ENCODE measurements around the gene NRN1. TPM values are rescaled to one million over a fixed set of nuclear protein-coding genes. Genes with fewer than 3 reads are reported as not detected.

The NRN1 gene
- total RNA-seq, 4 donors from 2014 or later: 1.4 to 2.8 TPM; not detected in 2

GRCh38 chr6:5999688-6000608 is 6.8 kb downstream of the NRN1 start:
- DNase-seq: no peak
- Histone ChIP-seq H3K4me3 (peak overlapping the region in 1 of 4 donors; percentile 16), H3K9me3 (peaks cover 0 to 48% (median 0%) of the 10 kb centered on the region in 4 donors), H3K36me3 (no peaks in the 10 kb centered on the region), H3K4me1 (peaks cover 0 to 60% (median 18%) of the 10 kb centered on the region in 4 donors), H3K27me3 (peaks cover 0 to 85% of the 10 kb centered on the region in 2 donors), H3K27ac (no peak overlapping the region)
- TF ChIP-seq CTCF (IDR thresholded peaks at IDR 0.05) (no peak), POLR2A (IDR thresholded peaks at IDR 0.05) (no peak)

GRCh38 chr6:5998711-5999687 is 7.7 kb downstream of the NRN1 start:
- H3K36me3 ChIP-seq: no peaks in the 10 kb centered on the region
- no peak for TF ChIP-seq POLR2A (IDR thresholded peaks at IDR 0.05)
- peaks cover 0 to 60% (median 18%) of the 10 kb centered on the region in 4 donors for H3K4me1 ChIP-seq
- H3K27ac ChIP-seq: no peak overlapping the region
- peaks cover 0 to 39% (median 0%) of the 10 kb centered on the region in 4 donors for H3K9me3 ChIP-seq
- no peak for DNase-seq
- peaks cover 0 to 85% of the 10 kb centered on the region in 2 donors for H3K27me3 ChIP-seq
- H3K4me3 ChIP-seq: peak overlapping the region in 2 of 4 donors; percentile 1 to 16

- Histone ChIP-seq H3K9me3 (peaks cover 0 to 32% (median 0%) of the 10 kb centered on the region in 4 donors), H3K27me3 (peaks cover 0 to 84% of the 10 kb centered on the region in 2 donors), H3K4me1 (peaks cover 0 to 53% (median 14%) of the 10 kb centered on the region in 4 donors), H3K27ac (no peak overlapping the region), H3K4me3 (no peak overlapping the region), H3K36me3 (no peaks in the 10 kb centered on the region)
- TF ChIP-seq CTCF (IDR thresholded peaks at IDR 0.05): no peak
- no peak for TF ChIP-seq POLR2A (IDR thresholded peaks at IDR 0.05)
- no peak for DNase-seq
Observed at GRCh38 chr6:5998236-5998635, 8.5 kb downstream of the NRN1 start.

- Histone ChIP-seq H3K4me3 (peak overlapping the region; percentile 39 to 58 (median 49)), H3K36me3 (no peaks in the 10 kb centered on the region), H3K9me3 (peaks cover 0 to 24% (median 0%) of the 10 kb centered on the region in 4 donors), H3K27me3 (peaks cover 0 to 81% of the 10 kb centered on the region in 2 donors), H3K4me1 (peaks cover 0 to 46% (median 13%) of the 10 kb centered on the region in 4 donors), H3K27ac (peak overlapping the region in 1 of 4 donors; percentile 21)
- DNase-seq: peak in 1 of 3 donors; percentile 56
- TF ChIP-seq POLR2A (IDR thresholded peaks at IDR 0.05) (no peak), CTCF (IDR thresholded peaks at IDR 0.05) (no peak)
Observed at GRCh38 chr6:5997420-5997987, 9.2 kb downstream of the NRN1 start.

GRCh38 chr6:5996714-5997419 is 9.9 kb downstream of the NRN1 start:
- H3K27ac ChIP-seq: peak overlapping the region in 3 of 4 donors; percentile 21 to 49 (median 28)
- peak in 1 of 3 donors; percentile 58 for DNase-seq

More at GRCh38 chr6:5996714-5997419, 9.9 kb downstream of the NRN1 start:
- Histone ChIP-seq H3K9me3 (peaks cover 0 to 18% (median 0%) of the 10 kb centered on the region in 4 donors), H3K27me3 (peaks cover 0 to 75% of the 10 kb centered on the region in 2 donors), H3K36me3 (no peaks in the 10 kb centered on the region), H3K4me1 (peaks cover 0 to 39% (median 13%) of the 10 kb centered on the region in 4 donors), H3K4me3 (peak overlapping the region; percentile 39 to 58 (median 49))
- no peak for TF ChIP-seq CTCF (IDR thresholded peaks at IDR 0.05)
- TF ChIP-seq POLR2A (IDR thresholded peaks at IDR 0.05): no peak
